B cell (primary cell): ENCODE results near the gene SHISA7. TPM values are rescaled to one million over a fixed set of nuclear protein-coding genes. Genes with fewer than 3 reads are reported as not detected.

Source experiments
- ATAC-seq: fragments of 200-7000 bp; cut with Tn5 transposase; one replicate; pipeline ENCODE4 v1.10.0; 2021; ENCODE audit warnings: low read depth, mild to moderate bottlenecking, moderate number of reproducible peaks, moderate library complexity
- CTCF ChIA-PET: fragments of 350-600 bp; sonication (Branson Sonifier 250); formaldehyde crosslinking; loops from one replicate; lab custom pipeline; 2021; ENCODE audit warnings: antibody characterized with exemption, inconsistent platforms; lab: Charles Lee
- POLR2A ChIA-PET: fragments of 350-600 bp; sonication (Branson Sonifier 250); formaldehyde crosslinking; loops from one replicate; lab custom pipeline; 2021; ENCODE audit warnings: antibody characterized with exemption; lab: Charles Lee
- DNase-seq: peaks from one replicate; pipeline ENCODE4 v3.0.0; 2013
- H2AFZ ChIP-seq: 2 replicates; pipeline ENCODE4 v1.6.1; 2012; ENCODE audit warnings: mild to moderate bottlenecking, low read depth, low read length; ENCODE audit not compliant: insufficient read depth, poor library complexity, severe bottlenecking
- H3K27ac ChIP-seq, 2 donors: 1 replicate in 1 of 2; 2 replicates in 1 of 2; pipeline ENCODE4 v1.5.1; 2012 to 2013; ENCODE audit warnings: low read length in 2 of 2, mild to moderate bottlenecking in 2 of 2, moderate library complexity in 1 of 2
- H3K27me3 ChIP-seq, 4 experiments: fragments of 200-600 bp in 1 of 4; sonication (generic) in 1 of 4; replicated peaks in 1 of 4; 1 replicate in 2 of 4; 2 replicates in 2 of 4; pipeline versions ENCODE4 v1.6.1 to v1.7.0; 2013 to 2016; ENCODE audit warnings: low read length in 3 of 4, mild to moderate bottlenecking in 2 of 4, mixed read lengths in 1 of 4, moderate library complexity in 1 of 4; ENCODE audit not compliant: insufficient read depth in 4 of 4, control insufficient read depth in 3 of 4; ENCODE audit errors: control extremely low read depth in 1 of 4
- H3K36me3 ChIP-seq, 2 experiments: replicated peaks in 1 of 2; 1 replicate in 1 of 2; 2 replicates in 1 of 2; pipeline versions ENCODE4 v1.6.1 to v1.7.1; 2013; ENCODE audit warnings: low read length in 1 of 2; ENCODE audit not compliant: insufficient read depth in 2 of 2, control insufficient read depth in 1 of 2; ENCODE audit errors: control extremely low read depth in 1 of 2, extremely low read depth in 1 of 2
- H3K4me1 ChIP-seq, 2 donors: fragments of 200-600 bp in 1 of 2; sonication (generic) in 1 of 2; 1 replicate in 1 of 2; 2 replicates in 1 of 2; pipeline versions ENCODE4 v1.5.1 to v1.6.1; 2013 to 2017; ENCODE audit warnings: low read length in 2 of 2; ENCODE audit not compliant: control insufficient read depth in 2 of 2, insufficient read depth in 2 of 2
- H3K4me2 ChIP-seq: replicated peaks from 2 replicates; pipeline ENCODE3; 2012; ENCODE audit warnings: mild to moderate bottlenecking, low read depth, low read length; ENCODE audit not compliant: poor library complexity, severe bottlenecking
- H3K4me3 ChIP-seq, 5 experiments: fragments of 200-600 bp in 1 of 5; sonication (generic) in 1 of 5; 1 replicate in 3 of 5; 2 replicates in 2 of 5; pipeline versions ENCODE4 v1.5.1 to v1.7.0; 2011 to 2016; ENCODE audit warnings: low read length in 4 of 5, mild to moderate bottlenecking in 4 of 5, low read depth in 2 of 5, control low read depth in 1 of 5, moderate library complexity in 1 of 5; ENCODE audit not compliant: insufficient read depth in 1 of 5; ENCODE audit errors: control extremely low read depth in 1 of 5, extremely low read depth in 1 of 5
- H3K79me2 ChIP-seq: fragments of 200-600 bp; sonication (generic); one replicate; pipeline ENCODE4 v1.6.0; 2016; ENCODE audit warnings: low read length; ENCODE audit not compliant: control insufficient read depth, insufficient read depth
- H3K9ac ChIP-seq: fragments of 200-600 bp; sonication (generic); 2 replicates; pipeline ENCODE4 v1.6.1; 2017; ENCODE audit warnings: mild to moderate bottlenecking, low read length, moderate library complexity
- H3K9me3 ChIP-seq, 3 donors: one replicate each; pipeline versions ENCODE4 v1.6.1 to v1.7.1; 2013; ENCODE audit warnings: low read length in 2 of 3; ENCODE audit not compliant: control insufficient read depth in 2 of 3, insufficient read depth in 1 of 3; ENCODE audit errors: control extremely low read depth in 1 of 3
- H4K20me1 ChIP-seq: 2 replicates; pipeline ENCODE4 v1.6.0; 2012; ENCODE audit warnings: mild to moderate bottlenecking, low read length; ENCODE audit not compliant: insufficient read depth, control insufficient read depth, poor library complexity, severe bottlenecking
- H3K27ac Mint-ChIP-seq: one replicate; pipeline ENCODE4 v1.8.0; 2021; ENCODE audit warnings: mixed read lengths
- H3K27me3 Mint-ChIP-seq: one replicate; pipeline ENCODE4 v1.8.0; 2021; ENCODE audit warnings: mixed read lengths
- H3K4me1 Mint-ChIP-seq: one replicate; pipeline ENCODE4 v1.8.0; 2021; ENCODE audit warnings: mixed read lengths
- H3K4me3 Mint-ChIP-seq: one replicate; pipeline ENCODE4 v1.8.0; 2021; ENCODE audit warnings: mixed read lengths
- H3K9me3 Mint-ChIP-seq: one replicate; pipeline ENCODE4 v1.8.0; 2022; ENCODE audit warnings: mixed read lengths; ENCODE audit not compliant: insufficient read depth
- CTCF ChIP-seq: fragments of 200-600 bp; IDR thresholded peaks from one replicate; pipeline ENCODE4 v1.8.0; 2022; ENCODE audit warnings: antibody characterized with exemption, mild to moderate bottlenecking
- EZH2 ChIP-seq: IDR thresholded peaks from 2 replicates; pipeline ENCODE4 v1.6.1; 2012; ENCODE audit warnings: borderline replicate concordance, low read depth, mild to moderate bottlenecking, moderate library complexity, low read length; ENCODE audit not compliant: insufficient read depth, poor library complexity, severe bottlenecking
- WGBS: methylation state at CpG from one replicate; pipeline ENCODE4 v1.1.5; 2013; ENCODE audit warnings: missing lambda C conversion rate; ENCODE audit not compliant: insufficient coverage; 5-methylcytosine and 5-hydroxymethylcytosine counted together
- intact Hi-C: fragments of 100-400 bp; cut with micrococcal nuclease; formaldehyde crosslinking; loops from one replicate; pipeline ENCODE4 v1.10.0; 2022
- polyA plus RNA-seq: library from polyadenylated mRNA; depleted of rRNA; stranded (reverse); fragments of >200 nt; gene quantifications from 2 replicates; pipeline ENCODE4 v1.2.3, GENCODE V29; 2012
- total RNA-seq, 2 donors: library from RNA; stranded (reverse); fragments of 120-200 nt in 1 of 2; gene quantifications; 1 replicate in 1 of 2; 2 replicates in 1 of 2; pipeline versions ENCODE4 v1.2.3 to v1.2.4, GENCODE V29; 2013 to 2022

Gene SHISA7
- total and polyA plus RNA-seq, 2 donors (not counting 1 experiment from before 2014, with no cell fraction given), result 0.06 TPM; not detected in 1

- H3K4me1 ChIP-seq, result peaks cover 9 to 15% of the 10 kb centered on the region in 2 donors
- peaks cover 12% of the 10 kb centered on the region for H3K79me2 ChIP-seq
- Mint-ChIP-seq H3K9me3 (no peaks in the 10 kb centered on the region), H3K27ac (no peak overlapping the region), H3K27me3 (no peaks in the 10 kb centered on the region), H3K4me3 (no peak overlapping the region), H3K4me1 (peaks cover 24% of the 10 kb centered on the region)
- ATAC-seq (no peak), DNase-seq (no peak)
- H3K4me3 ChIP-seq, result no peak overlapping the region
- no peaks in the 10 kb centered on the region for H3K27me3 ChIP-seq
- TF ChIP-seq CTCF, result no peak
- TF ChIP-seq EZH2, result no peak
- no peak overlapping the region for H3K4me2 ChIP-seq
- ChIA-PET POLR2A (interaction anchor here (0.6 to 1.6 kb wide), 4 partner anchors 14 to 462 kb away, joined by 3 to 21 read pairs (median 4); partner anchors contain the start of gene UBE2S), CTCF (interaction anchor here (1.1 kb wide), 1 partner anchor 9 kb away, joined by 3 read pairs; the partner anchor contains the start of gene TMEM238)
- WGBS, result 90% methylated on average over 14 of the region's 18 CpGs
- intact Hi-C loops, result no loop called here
- peaks cover 3 to 34% of the 10 kb centered on the region in 2 experiments for H3K36me3 ChIP-seq
- H3K27ac ChIP-seq, result no peak overlapping the region
- H3K9me3 ChIP-seq, result no peaks in the 10 kb centered on the region
- H4K20me1 ChIP-seq, result peaks cover 42% of the 10 kb centered on the region
- no peak overlapping the region for H3K9ac ChIP-seq
- no peak overlapping the region for H2AFZ ChIP-seq
Observed at GRCh38 chr19:55392820-55393761, 50.0 kb downstream of the SHISA7 start.
